Measurements from ENCODE around the gene DNAH14. TPM values are rescaled to one million over a fixed set of nuclear protein-coding genes. Genes with fewer than 3 reads are reported as not detected.

The DNAH14 gene
- total and polyA plus RNA-seq, 2 of the 13 experiments (the other 11 are each of a cell fraction or from before 2014, with no cell fraction given), result 4.5 to 27.5 TPM

DNA sequence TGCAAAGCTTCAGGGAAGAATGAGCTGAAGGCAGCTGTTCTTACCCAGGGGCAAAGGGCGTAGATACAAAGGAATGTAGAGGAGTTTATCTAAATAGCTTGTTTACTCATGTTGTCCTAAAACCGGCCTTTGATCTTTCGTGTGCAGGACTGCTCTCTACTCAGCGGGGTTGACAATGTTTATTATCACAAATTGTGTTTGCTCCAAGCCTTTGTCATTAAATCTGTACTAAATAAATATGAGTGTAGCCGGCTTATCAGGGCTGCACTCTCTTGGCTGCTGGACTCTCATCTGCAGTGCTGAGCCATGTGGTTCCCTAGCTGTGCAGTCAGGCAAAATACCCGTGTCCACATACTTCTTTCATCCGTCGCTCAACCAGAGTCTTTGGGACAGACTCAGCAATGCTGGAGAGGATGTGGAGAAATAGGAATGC is 299.4 kb downstream of the DNAH14 start:
- Histone ChIP-seq H3K9ac (ENCODE audit: insufficient read depth, low read depth, low read length) (no peak overlapping the region), H3K9me3 (ENCODE audit: low read length) (no peaks in the 10 kb centered on the region), H2AFZ (ENCODE audit: low read length) (no peak overlapping the region), H3K36me3 (replicated peaks in 1 of 2; ENCODE audit: control insufficient read depth in 1 of 2, insufficient read depth in 2 of 2, low read length in 2 of 2) (no peaks in the 10 kb centered on the region), H3K4me3 (replicated peaks in 1 of 3; ENCODE audit: insufficient read depth in 1 of 3, low read depth in 2 of 3, low read length in 3 of 3) (no peak overlapping the region), H3K4me2 (ENCODE audit: low read depth, low read length) (peak overlapping the region; percentile 36; the same call in 1 of the 2 replicates), H3K27ac (ENCODE audit: extremely low read length, insufficient read depth, low read length) (peak overlapping the region; percentile 22), H3K27me3 (ENCODE audit: control insufficient read depth in 1 of 2, insufficient read depth in 2 of 2, low read length in 2 of 2) (no peaks in the 10 kb centered on the region), H3K79me2 (ENCODE audit: insufficient read depth, low read length) (no peaks in the 10 kb centered on the region), H3K4me1 (ENCODE audit: insufficient read depth, low read length) (peaks cover 30% of the 10 kb centered on the region), H4K20me1 (ENCODE audit: insufficient read depth, low read length) (no peaks in the 10 kb centered on the region)
- FAIRE-seq, result peak; percentile 75
- peak; percentile 99 for ATAC-seq
- no TSS peak for BruUV-seq (replicated peaks)
- ChIA-PET POLR2A (interaction anchor here (0.9 to 1.2 kb wide), 2 partner anchors 10 to 283 kb away, joined by 3 to 4 read pairs; no protein-coding TSS in a partner anchor), CTCF (ENCODE audit: low intra/inter-chr PET ratio, low total read pairs) (no interaction called here)
- peak; percentile 90 for DNase-seq (ENCODE audit: low spot score)
- WGBS (ENCODE audit: low lambda C conversion rate), result 2% methylated on average over 8 of the region's 8 CpGs
- intact Hi-C loops (cut with micrococcal nuclease; ENCODE audit: unreplicated experiment) (loop anchor here (2.0 kb wide), 1 partner anchor 20 kb away; no protein-coding TSS in a partner anchor), in situ Hi-C loops (cut with HindIII; ENCODE audit: extremely low pct_ligation_motif_present, low pct_unique_long_range_greater_than_20kb) (no loop called here)
- TF ChIP-seq ZNF205 (CRISPR knock-in tag; IDR thresholded peaks at IDR 0.05), result peak; percentile 35; the same call in 1 of the 2 replicates
- TF ChIP-seq, protein P1, sequence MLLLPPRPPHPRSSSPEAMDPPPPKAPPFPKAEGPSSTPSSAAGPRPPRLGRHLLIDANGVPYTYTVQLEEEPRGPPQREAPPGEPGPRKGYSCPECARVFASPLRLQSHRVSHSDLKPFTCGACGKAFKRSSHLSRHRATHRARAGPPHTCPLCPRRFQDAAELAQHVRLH (CRISPR knock-in tag; IDR thresholded peaks at IDR 0.05; ENCODE audit: borderline replicate concordance, low read depth), result 0 out of 2 replicates have a peak, but pooled peaks have one; percentile 63
- TF ChIP-seq, protein P2, sequence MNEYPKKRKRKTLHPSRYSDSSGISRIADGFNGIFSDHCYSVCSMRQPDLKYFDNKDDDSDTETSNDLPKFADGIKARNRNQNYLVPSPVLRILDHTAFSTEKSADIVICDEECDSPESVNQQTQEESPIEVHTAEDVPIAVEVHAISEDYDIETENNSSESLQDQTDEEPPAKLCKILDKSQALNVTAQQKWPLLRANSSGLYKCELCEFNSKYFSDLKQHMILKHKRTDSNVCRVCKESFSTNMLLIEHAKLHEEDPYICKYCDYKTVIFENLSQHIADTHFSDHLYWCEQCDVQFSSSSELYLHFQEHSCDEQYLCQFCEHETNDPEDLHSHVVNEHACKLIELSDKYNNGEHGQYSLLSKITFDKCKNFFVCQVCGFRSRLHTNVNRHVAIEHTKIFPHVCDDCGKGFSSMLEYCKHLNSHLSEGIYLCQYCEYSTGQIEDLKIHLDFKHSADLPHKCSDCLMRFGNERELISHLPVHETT (CRISPR knock-in tag; conservative IDR thresholded peaks at IDR 0.05), result no peak
- peak; percentile 28; the same call in 1 of the 2 replicates for TF ChIP-seq NR2C2 (CRISPR knock-in tag; IDR thresholded peaks at IDR 0.05; ENCODE audit: borderline replicate concordance)
- peak; percentile 87 for TF ChIP-seq PITX1 (CRISPR knock-in tag; IDR thresholded peaks at IDR 0.05)
- no peak for TF ChIP-seq EED (CRISPR knock-in tag; IDR thresholded peaks at IDR 0.05)
- no peak for TF ChIP-seq REL (CRISPR knock-in tag; conservative IDR thresholded peaks at IDR 0.05)
- TF ChIP-seq NCOA1 (CRISPR knock-in tag; IDR thresholded peaks at IDR 0.05), result no peak
- 0 out of 2 replicates have a peak, but pooled peaks have one; percentile 46 for TF ChIP-seq CBFB (CRISPR knock-in tag; IDR thresholded peaks at IDR 0.05)
- TF ChIP-seq PAX8 (CRISPR knock-in tag; IDR thresholded peaks at IDR 0.05; ENCODE audit: borderline replicate concordance), result no peak
- peak; percentile 87 for TF ChIP-seq PHF21A (CRISPR knock-in tag; IDR thresholded peaks at IDR 0.05)
- no peak for TF ChIP-seq ZNF34 (CRISPR knock-in tag; IDR thresholded peaks at IDR 0.05; ENCODE audit: borderline replicate concordance)
- TF ChIP-seq, protein P3, sequence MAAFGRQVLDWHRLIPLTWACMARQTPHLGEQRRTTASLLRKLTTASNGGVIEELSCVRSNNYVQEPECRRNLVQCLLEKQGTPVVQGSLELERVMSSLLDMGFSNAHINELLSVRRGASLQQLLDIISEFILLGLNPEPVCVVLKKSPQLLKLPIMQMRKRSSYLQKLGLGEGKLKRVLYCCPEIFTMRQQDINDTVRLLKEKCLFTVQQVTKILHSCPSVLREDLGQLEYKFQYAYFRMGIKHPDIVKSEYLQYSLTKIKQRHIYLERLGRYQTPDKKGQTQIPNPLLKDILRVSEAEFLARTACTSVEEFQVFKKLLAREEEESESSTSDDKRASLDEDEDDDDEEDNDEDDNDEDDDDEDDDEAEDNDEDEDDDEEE (CRISPR knock-in tag; IDR thresholded peaks at IDR 0.05), result no peak
- no peak for TF ChIP-seq ZNF773 (CRISPR knock-in tag; IDR thresholded peaks at IDR 0.05; ENCODE audit: borderline replicate concordance)
- TF ChIP-seq ZNF44 (CRISPR knock-in tag; IDR thresholded peaks at IDR 0.05), result peak; percentile 70; the same call in 1 of the 2 replicates
- TF ChIP-seq SP5 (CRISPR knock-in tag; IDR thresholded peaks at IDR 0.05; ENCODE audit: borderline replicate concordance, low read depth), result peak; percentile 28; the same call in 1 of the 2 replicates
- TF ChIP-seq SNRNP70 (IDR thresholded peaks at IDR 0.05; ENCODE audit: low read depth, low read length), result no peak
